Mucosa of descending colon (tissue), 3 donors: ENCODE measurements around the gene RNU6-9. TPM values are rescaled to one million over a fixed set of nuclear protein-coding genes. Genes with fewer than 3 reads are reported as not detected.

Source experiments
- ATAC-seq: fragments of 200-7000 bp; cut with Tn5 transposase; one replicate; pipeline ENCODE4 v1.9.1; 2020; ENCODE audit warnings: mild to moderate bottlenecking, moderate library complexity
- DNase-seq, 3 donors: peaks; one replicate each; pipeline ENCODE4 v3.0.0-alpha.2; 2020
- H3K36me3 ChIP-seq: fragments of 200-600 bp; one replicate; pipeline ENCODE4 v1.8.0; 2021; ENCODE audit warnings: low read depth, mild to moderate bottlenecking
- H3K4me1 ChIP-seq: fragments of 200-600 bp; one replicate; pipeline ENCODE4 v1.8.0; 2021; ENCODE audit warnings: low read depth, mild to moderate bottlenecking
- H3K4me3 ChIP-seq: fragments of 200-600 bp; one replicate; pipeline ENCODE4 v1.8.0; 2021; ENCODE audit warnings: mild to moderate bottlenecking
- H3K9me3 ChIP-seq: fragments of 200-600 bp; one replicate; pipeline ENCODE4 v1.8.0; 2021; ENCODE audit warnings: mild to moderate bottlenecking
- intact Hi-C, 2 donors: fragments of 100-400 bp; cut with DNase I in 1 of 2; cut with micrococcal nuclease in 1 of 2; formaldehyde crosslinking; loops; one replicate each; pipeline versions ENCODE4 v1.11.0 to v1.11.1; 2022; cut with DNase I, micrococcal nuclease
- total RNA-seq, 3 donors: library from RNA; stranded (reverse); fragmentation: NEBNext Ultra II Directional in 2 of 3; extraction: Animal tissue kit (Norgen Biotek cat#: 25700) in 2 of 3; gene quantifications; one replicate each; pipeline versions ENCODE4 v1.2.1 to v1.2.4, GENCODE V29; 2021 to 2023
- TF ChIP-seq, protein P1 (sequence below): fragments of 200-600 bp; IDR thresholded peaks from one replicate; pipeline ENCODE4 v1.8.0; 2022; ENCODE audit warnings: antibody characterized with exemption, mild to moderate bottlenecking
- donor health status: DM: no; HTN: no; CAD: no; lungs with moderate emphysema.
- donor health status: DM: no; HTN: no; CAD: no.
- donor health status: DM: no; HTN: yes; CAD: no.

The RNU6-9 gene
- total RNA-seq, 3 donors from 2014 or later: not detected

DNA sequence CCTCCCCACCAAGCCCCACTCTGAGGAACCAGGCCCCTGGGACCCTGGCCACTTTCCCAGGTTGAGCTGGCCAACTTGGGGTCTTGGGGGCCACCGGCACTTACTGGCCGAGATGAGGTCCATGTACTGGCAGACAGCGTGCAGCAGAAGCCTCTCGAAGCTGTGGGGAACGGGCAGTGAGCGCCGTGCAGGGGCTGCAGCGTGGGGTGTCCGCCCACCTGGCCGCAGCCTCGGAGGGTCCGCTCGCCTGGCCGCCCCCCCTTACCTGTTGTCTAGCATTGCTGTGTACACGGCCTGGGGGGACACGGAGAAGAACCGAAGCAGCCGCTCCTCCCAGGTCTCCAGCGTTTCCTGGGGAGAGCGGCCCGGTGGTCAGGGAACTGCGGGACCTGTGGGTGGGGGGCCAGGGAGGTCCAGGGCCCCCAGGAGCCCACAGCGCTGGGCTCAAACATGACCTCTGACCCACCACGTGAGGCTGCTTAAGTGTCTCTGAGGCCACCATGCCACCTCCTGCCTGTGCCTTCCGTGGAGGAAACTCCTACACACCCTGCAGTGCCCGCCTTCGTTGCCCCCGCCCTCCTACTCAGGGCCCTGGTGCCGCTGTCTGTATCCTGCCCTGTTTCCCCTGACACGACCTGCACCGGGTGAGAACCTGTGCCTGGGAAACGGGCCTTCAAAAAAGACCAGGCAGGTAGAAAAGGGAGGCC is 6.2 kb downstream of the RNU6-9 start:
- no peaks in the 10 kb centered on the region for H3K9me3 ChIP-seq
- H3K4me3 ChIP-seq: no peak overlapping the region
- H3K36me3 ChIP-seq: no peaks in the 10 kb centered on the region
- TF ChIP-seq, protein P1, sequence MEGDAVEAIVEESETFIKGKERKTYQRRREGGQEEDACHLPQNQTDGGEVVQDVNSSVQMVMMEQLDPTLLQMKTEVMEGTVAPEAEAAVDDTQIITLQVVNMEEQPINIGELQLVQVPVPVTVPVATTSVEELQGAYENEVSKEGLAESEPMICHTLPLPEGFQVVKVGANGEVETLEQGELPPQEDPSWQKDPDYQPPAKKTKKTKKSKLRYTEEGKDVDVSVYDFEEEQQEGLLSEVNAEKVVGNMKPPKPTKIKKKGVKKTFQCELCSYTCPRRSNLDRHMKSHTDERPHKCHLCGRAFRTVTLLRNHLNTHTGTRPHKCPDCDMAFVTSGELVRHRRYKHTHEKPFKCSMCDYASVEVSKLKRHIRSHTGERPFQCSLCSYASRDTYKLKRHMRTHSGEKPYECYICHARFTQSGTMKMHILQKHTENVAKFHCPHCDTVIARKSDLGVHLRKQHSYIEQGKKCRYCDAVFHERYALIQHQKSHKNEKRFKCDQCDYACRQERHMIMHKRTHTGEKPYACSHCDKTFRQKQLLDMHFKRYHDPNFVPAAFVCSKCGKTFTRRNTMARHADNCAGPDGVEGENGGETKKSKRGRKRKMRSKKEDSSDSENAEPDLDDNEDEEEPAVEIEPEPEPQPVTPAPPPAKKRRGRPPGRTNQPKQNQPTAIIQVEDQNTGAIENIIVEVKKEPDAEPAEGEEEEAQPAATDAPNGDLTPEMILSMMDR: no peak
- intact Hi-C loops: no loop called here
- ATAC-seq (no peak), DNase-seq (no peak)
- peaks cover 2% of the 10 kb centered on the region for H3K4me1 ChIP-seq

DNA sequence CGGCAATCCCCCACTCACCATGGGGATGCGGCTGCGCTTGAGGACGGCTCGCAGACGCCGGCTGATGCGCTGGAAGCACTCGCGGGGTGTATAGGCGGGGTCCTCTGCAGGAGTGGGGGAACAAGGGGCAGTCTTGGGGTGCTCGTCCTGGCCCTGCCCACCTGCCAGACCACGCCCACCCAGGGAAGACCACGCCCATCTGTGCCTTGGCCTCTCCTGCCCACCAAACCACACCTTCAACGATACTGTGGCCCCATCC is 6.7 kb downstream of the RNU6-9 start:
- DNase-seq: no peak
- TF ChIP-seq, protein P1: no peak
- no peaks in the 10 kb centered on the region for H3K9me3 ChIP-seq
- no peak for ATAC-seq
- intact Hi-C loops: no loop called here
- no peaks in the 10 kb centered on the region for H3K36me3 ChIP-seq
- peaks cover 2% of the 10 kb centered on the region for H3K4me1 ChIP-seq
- H3K4me3 ChIP-seq: no peak overlapping the region

DNA sequence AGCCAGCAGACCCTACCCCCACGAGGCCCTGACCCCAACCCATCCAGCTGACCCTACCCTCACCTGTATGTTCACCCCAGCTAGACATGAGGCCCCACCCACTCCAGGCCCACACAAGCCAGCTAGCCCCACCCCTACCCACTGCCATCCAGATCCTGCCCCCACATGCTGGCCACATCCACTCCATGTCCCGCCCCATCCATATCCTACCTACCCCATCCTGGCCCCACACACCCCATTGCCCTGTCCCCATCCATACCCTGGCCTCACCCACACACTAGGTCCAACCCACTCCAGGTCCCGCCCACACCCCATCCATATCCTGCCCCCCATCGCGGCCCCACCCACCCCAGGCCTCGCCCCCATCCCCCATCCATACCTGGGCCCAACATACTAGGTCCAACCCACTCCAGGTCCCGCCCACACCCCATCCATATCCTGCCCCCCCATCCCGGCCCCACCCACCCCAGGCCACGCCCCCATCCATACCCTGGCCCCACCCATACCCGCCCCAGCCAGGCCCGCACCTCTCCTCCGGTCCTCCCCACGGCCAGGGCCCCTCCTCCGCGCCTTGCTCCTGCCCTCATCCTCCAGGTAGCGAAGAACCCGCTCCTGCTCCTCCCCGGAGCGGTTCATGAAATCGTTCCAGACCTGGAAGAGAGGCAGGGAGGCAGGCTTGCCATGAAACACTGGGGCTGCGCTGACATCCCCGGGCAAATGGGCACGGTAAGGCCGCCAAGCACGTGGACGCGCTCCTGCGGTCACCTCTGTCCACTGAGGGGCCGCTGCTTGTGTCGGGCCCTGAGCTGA is 7.2 kb downstream of the RNU6-9 start:
- H3K4me3 ChIP-seq: no peak overlapping the region
- H3K4me1 ChIP-seq: peaks cover 2% of the 10 kb centered on the region
- H3K9me3 ChIP-seq: no peaks in the 10 kb centered on the region
- intact Hi-C loops: no loop called here
- peak; percentile 82 for ATAC-seq
- TF ChIP-seq, protein P1: no peak
- no peaks in the 10 kb centered on the region for H3K36me3 ChIP-seq
- peak; percentile 62 to 78 (median 74) for DNase-seq

DNA sequence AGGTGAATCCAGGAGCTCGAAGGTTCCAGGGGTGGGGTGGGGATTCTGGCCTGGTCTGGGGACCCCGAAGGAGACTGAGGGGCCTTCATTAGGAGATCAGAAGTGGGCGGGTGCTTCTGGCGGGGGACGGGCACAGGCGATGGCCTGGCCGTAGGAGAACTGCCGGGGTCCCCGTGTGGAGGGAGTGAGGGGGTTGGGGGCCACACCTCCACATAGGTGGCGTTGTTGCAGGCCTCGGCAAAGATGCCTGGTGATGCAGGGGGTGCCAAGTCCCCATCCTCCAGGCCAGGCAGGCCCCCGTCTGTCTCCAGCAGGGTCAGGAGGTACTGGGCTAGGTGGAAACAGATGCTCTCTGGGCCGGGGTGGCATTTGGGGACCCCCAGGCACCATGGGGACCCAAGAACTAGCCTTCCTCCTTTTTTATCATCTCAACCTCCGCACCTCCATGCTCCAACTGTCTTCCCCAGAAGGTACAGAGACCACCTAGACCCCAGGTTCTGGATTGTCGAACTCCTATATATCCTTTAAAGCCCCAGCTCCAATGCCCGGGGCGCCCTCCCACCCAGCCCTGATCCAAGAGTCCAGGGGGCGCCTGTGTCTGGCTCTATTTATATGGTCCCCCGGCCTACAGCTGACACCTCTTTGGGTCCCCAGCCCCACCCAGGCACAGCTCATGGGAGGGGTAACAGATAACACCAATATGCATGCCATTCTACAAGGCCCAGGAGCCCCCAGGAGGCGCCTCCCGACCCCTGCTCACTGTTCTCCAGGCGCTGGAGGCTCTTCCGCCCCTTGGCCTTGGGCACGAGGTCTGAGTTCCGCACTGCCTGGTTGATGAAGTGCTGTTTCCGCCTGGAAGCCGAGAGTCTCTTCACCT is 8.2 kb downstream of the RNU6-9 start:
- Histone ChIP-seq H3K9me3 (no peaks in the 10 kb centered on the region), H3K4me3 (no peak overlapping the region), H3K4me1 (peaks cover 2% of the 10 kb centered on the region), H3K36me3 (no peaks in the 10 kb centered on the region)
- DNase-seq (no peak), ATAC-seq (no peak)
- TF ChIP-seq, protein P1: no peak
- intact Hi-C loops: no loop called here

DNA sequence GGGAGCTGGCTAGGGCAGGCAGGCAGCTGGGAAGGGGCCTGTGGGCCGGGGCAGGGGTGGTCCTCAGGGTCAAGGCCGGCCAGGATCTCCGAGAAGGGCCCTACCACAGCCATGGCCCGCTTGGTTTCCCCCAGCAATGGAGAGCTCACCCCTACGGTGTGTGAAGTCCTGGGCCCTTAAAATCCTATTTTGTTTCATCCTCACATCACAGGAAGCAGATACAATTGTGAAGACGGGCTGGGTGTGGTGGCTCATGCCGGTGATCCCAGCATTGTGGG is 8.7 kb downstream of the RNU6-9 start:
- DNase-seq (no peak), ATAC-seq (no peak)
- intact Hi-C loops: no loop called here
- Histone ChIP-seq H3K4me3 (no peak overlapping the region), H3K4me1 (peaks cover 2% of the 10 kb centered on the region), H3K36me3 (no peaks in the 10 kb centered on the region), H3K9me3 (no peaks in the 10 kb centered on the region)
- TF ChIP-seq, protein P1: no peak
